Kidney (tissue), 14 donors: ENCODE results near the gene CEP112. TPM values are rescaled to one million over a fixed set of nuclear protein-coding genes. Genes with fewer than 3 reads are reported as not detected.
"Not testable (repeated sequence)": the region's sequence is repeated elsewhere in the genome, so short reads cannot be mapped to it uniquely, and the experiment has no call there.

ENCODE experiments used
- DNase-seq, 5 donors: peaks; one replicate each; pipeline ENCODE4 v3.0.0-alpha.2; 2013 to 2020
- FAIRE-seq: peaks from 2 replicates; lab custom pipeline; 2012; peaks lifted over from hg19 to GRCh38; lab: Jason Lieb, UNC
- H3K27ac ChIP-seq, 2 donors: one replicate each; pipeline ENCODE4 v1.7.0; 2013; ENCODE audit warnings: low read depth in 2 of 2, low read length in 2 of 2, inconsistent platforms in 1 of 2
- H3K27me3 ChIP-seq: one replicate; pipeline ENCODE4 v1.7.1; 2013; ENCODE audit warnings: low read length, inconsistent platforms; ENCODE audit not compliant: control insufficient read depth, insufficient read depth
- H3K36me3 ChIP-seq, 3 donors: one replicate each; pipeline versions ENCODE4 v1.7.0 to v1.7.1; 2013; ENCODE audit warnings: low read length in 3 of 3, control low read depth in 1 of 3, inconsistent platforms in 1 of 3; ENCODE audit not compliant: insufficient read depth in 3 of 3, control insufficient read depth in 2 of 3
- H3K4me1 ChIP-seq, 3 donors: one replicate each; pipeline versions ENCODE4 v1.7.0 to v1.7.1; 2013; ENCODE audit warnings: low read length in 3 of 3, inconsistent platforms in 1 of 3, low read depth in 1 of 3; ENCODE audit not compliant: control insufficient read depth in 2 of 3, insufficient read depth in 2 of 3
- H3K4me3 ChIP-seq, 3 donors: one replicate each; pipeline versions ENCODE4 v1.7.0 to v1.8.1; 2013; ENCODE audit warnings: low read length in 3 of 3, control low read depth in 1 of 3, inconsistent platforms in 1 of 3
- H3K9ac ChIP-seq, 3 donors: one replicate each; pipeline versions ENCODE4 v1.7.0 to v1.7.1; 2013; ENCODE audit warnings: low read length in 3 of 3, control low read depth in 1 of 3, inconsistent platforms in 1 of 3
- H3K9me3 ChIP-seq, 3 donors: one replicate each; pipeline versions ENCODE4 v1.7.0 to v1.7.1; 2013; ENCODE audit warnings: low read length in 3 of 3, control low read depth in 1 of 3, inconsistent platforms in 1 of 3; ENCODE audit not compliant: control insufficient read depth in 2 of 3, insufficient read depth in 1 of 3
- CTCF ChIP-seq: IDR thresholded peaks from 3 replicates; pipeline ENCODE4 v1.5.1; 2012; ENCODE audit warnings: mild to moderate bottlenecking, moderate library complexity, borderline replicate concordance; ENCODE audit not compliant: insufficient read depth; ENCODE audit errors: extremely low read depth
- intact Hi-C: fragments of 100-400 bp; cut with DNase I; formaldehyde crosslinking; loops from one replicate; pipeline ENCODE4 v1.11.1; 2022
- polyA plus RNA-seq: library from polyadenylated mRNA; stranded (reverse); fragments of 350-450 nt; fragmentation: Illumina TruSeq; extraction: RNeasy Lipid Tissue Mini Kit (QIAGEN cat#74804); gene quantifications from one replicate; pipeline ENCODE4 v1.2.3, GENCODE V29; 2014; ENCODE audit warnings: low read depth, low replicate concordance; ENCODE audit not compliant: insufficient read depth
- total RNA-seq: library from RNA; stranded (reverse); fragmentation: NEBNext Ultra II Directional; extraction: Animal tissue kit (Norgen Biotek cat#: 25700); gene quantifications from one replicate; pipeline ENCODE4 v1.2.1, GENCODE V29; 2021
- donor health status: control.
- donor health status: control.
- donor health status: control.
- donor health status: control.
- donor health status: control.
- donor health status: DM: yes; HTN: yes; CAD: no.
- donor health status: Normal renal cell carcinoma (clear cell type).

Gene CEP112
- total and polyA plus RNA-seq, 2 donors from 2014 or later, result 17.0 to 27.4 TPM

DNA sequence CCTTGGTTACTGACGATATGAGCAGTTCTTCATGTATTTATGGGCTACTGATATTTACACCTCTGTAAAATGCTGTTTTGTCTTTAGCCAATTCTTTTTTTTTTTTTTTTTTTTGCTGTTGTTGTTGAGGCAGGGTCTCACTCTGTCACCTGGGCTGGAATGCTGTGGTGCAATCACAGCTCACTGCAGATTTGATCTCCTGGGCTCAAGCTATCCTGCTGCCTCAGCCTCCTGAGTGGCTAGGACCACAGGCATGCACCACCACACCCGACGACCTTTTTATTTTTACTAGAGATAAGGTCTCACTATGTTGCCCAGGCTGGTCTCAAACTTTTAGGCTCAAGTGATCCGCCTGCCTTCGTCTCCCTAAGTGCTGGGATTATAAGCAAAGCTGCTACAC lies 405.5 kb downstream of the CEP112 start:
- TF ChIP-seq CTCF, result no peak
- H3K9me3 ChIP-seq, result no peaks in the 10 kb centered on the region
- FAIRE-seq (no peak), DNase-seq (no peak)
- H3K4me1 ChIP-seq, result no peaks in the 10 kb centered on the region
- no peaks in the 10 kb centered on the region for H3K36me3 ChIP-seq
- no peak overlapping the region for H3K27ac ChIP-seq
- H3K4me3 ChIP-seq, result no peak overlapping the region
- intact Hi-C loops, result no loop called here
- no peak overlapping the region for H3K9ac ChIP-seq
- no peaks in the 10 kb centered on the region for H3K27me3 ChIP-seq

DNA sequence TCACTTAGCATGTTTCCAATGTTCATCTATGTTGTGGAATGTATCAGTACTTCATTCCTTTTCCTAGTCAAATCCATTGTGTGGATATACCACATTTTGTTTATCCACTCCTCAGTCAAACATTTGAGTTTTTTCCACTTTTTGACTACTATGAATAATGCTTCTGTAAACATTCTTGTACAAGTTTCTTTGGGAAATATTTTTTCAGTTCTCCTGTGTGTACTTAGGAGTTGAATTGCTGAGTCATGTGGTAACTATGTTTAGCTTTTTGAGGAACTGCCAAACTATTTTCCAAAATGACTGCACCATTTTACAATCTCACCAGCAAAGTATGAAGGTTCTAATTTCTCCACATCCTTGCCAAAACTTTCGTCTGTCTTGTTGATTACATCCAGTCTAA lies 406.8 kb downstream of the CEP112 start:
- no peaks in the 10 kb centered on the region for H3K9me3 ChIP-seq
- H3K9ac ChIP-seq, result no peak overlapping the region
- H3K36me3 ChIP-seq, result no peaks in the 10 kb centered on the region
- FAIRE-seq (peak; percentile 79), DNase-seq (peak in 1 of 5 donors; percentile 8)
- no peaks in the 10 kb centered on the region for H3K27me3 ChIP-seq
- no peak overlapping the region for H3K4me3 ChIP-seq
- no peak for TF ChIP-seq CTCF
- H3K27ac ChIP-seq, result no peak overlapping the region
- no peaks in the 10 kb centered on the region for H3K4me1 ChIP-seq
- intact Hi-C loops, result no loop called here

DNA sequence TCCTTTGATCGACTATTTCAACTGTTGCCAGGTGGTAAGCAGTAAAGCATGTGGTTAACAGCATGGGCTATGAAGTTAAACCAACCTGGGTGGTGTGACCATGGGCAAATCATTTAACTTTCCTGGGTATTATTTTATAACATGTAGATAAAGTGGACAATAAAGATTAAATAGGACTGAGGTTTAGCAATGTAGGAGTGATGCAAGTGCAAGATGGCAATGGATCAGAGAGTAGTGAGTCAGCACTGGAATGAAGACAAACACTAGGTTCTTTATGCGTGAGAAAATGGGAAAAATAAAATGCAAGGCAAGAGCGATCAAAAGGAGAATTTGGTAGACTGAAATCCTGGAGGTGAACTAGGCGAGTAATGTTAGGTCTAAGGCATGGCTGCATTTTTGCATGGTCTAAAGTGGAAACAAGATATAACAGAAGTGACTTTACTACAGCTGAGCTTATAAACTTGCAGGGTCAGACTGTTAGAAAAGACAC lies 408.0 kb downstream of the CEP112 start:
- no peak for TF ChIP-seq CTCF
- peak in 1 of 5 donors; percentile 4 for DNase-seq
- intact Hi-C loops, result no loop called here
- H3K4me3 ChIP-seq, result no peak overlapping the region
- no peaks in the 10 kb centered on the region for H3K36me3 ChIP-seq
- H3K27me3 ChIP-seq, result no peaks in the 10 kb centered on the region
- no peaks in the 10 kb centered on the region for H3K9me3 ChIP-seq
- no peak overlapping the region for H3K9ac ChIP-seq
- H3K4me1 ChIP-seq, result no peaks in the 10 kb centered on the region
- H3K27ac ChIP-seq, result no peak overlapping the region
- no peak for FAIRE-seq

DNA sequence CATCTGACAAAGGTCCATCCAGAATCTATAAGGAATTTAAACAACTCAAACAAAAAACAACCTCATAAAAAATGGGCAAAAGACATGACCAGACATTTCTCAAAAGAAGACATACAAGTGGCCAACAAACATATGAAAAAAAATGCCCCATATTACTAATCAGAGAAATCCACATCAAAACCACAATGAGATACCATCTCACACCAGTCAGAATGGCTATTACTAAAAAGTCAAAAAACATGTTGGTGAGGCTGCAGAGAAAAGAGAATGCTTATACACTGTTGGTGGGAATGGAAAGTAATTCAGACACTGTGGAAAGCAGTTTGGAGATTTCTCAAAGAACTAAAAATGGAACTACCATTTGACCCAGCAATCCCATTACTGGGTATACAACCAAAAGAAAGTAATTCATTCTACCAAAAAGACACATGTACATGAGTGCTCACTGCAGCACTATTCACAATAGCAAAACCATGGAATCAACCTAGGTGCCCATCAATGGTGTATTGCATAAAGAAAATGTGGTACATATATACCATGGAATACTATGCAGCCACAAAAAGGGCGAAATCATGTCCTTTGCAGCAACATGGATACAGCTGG lies 409.7 kb downstream of the CEP112 start:
- intact Hi-C loops, H3K4me3 ChIP-seq, FAIRE-seq, H3K9me3 ChIP-seq, H3K27me3 ChIP-seq, DNase-seq, H3K9ac ChIP-seq, H3K4me1 ChIP-seq, H3K27ac ChIP-seq, H3K36me3 ChIP-seq: not testable (repeated sequence)
